HG03103 (cell line): ENCODE results near the gene ABO.
"Not testable (repeated sequence)": the region's sequence is repeated elsewhere in the genome, so short reads cannot be mapped to it uniquely, and the experiment has no call there.

ENCODE experiments used
- ATAC-seq: cut with Tn5 transposase; IDR thresholded peaks from one replicate; pipeline ENCODE4 v1.9.1; 2021; ENCODE audit warnings: low read depth; ENCODE audit not compliant: unreplicated experiment

The ABO gene

DNA sequence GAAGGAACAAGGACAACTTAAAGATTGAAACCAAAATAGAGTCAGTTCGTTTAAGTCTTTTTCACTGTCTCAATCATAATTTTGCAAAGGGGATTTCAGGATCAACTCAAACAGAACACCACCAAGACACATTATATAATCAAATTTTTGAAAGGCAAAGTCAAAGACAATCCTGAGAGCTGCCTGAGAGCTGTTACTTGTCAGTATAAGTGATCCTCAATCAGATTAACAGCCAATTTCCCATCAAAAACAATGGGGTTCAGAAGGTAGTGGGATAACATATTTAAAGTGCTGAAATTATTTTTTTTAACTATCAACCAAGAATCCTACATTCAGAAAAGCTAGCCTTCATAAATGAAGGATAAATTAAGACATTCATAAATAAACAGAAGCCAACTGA lies 19.3 kb upstream of the ABO start:
- no peak for ATAC-seq

GRCh38 chr9:133290751-133291302 lies 15.8 kb upstream of the ABO start:
- no peak for ATAC-seq

GRCh38 chr9:133286523-133286922 lies 11.5 kb upstream of the ABO start:
- ATAC-seq: no peak

- no peak for ATAC-seq
Measured at GRCh38 chr9:133285252-133285775, 10.3 kb upstream of the ABO start.

- no peak for ATAC-seq
Measured at GRCh38 chr9:133284362-133284761, 9.4 kb upstream of the ABO start.

DNA sequence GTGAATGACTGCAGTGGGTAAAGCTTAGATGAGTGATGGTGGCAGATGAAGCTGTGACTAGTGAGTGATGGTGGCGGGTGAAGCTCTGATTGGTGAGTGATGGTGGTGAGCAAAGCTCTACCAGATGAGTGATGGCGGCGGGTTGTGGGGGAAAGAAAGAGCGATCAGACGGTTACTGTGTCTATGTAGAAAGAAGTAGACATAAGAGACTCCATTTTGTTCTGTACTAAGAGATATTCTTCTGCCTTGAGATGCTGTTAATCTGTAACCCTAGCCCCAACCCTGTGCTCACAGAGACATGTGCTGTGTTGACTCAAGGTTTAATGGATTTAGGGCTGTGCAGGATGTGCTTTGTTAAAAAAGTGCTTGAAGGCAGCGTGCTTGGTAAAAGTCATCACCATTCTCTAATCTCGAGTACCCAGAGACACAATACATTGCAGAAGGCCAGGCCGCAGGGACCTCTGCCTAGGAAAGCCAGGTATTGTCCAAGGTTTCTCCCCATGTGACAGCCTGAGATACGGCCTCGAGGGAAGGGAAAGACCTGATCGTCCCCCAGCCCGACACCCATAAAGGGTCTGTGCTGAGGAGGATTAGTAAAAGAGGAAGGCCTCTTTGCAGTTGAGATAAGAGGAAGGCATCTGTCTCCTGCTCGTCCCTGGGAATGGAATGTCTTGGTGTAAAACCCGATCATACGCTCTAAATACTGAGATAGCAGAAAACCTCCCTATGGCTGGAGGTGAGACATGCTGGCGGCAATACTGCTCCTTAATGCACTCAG lies 8.4 kb upstream of the ABO start:
- not testable (repeated sequence) for ATAC-seq

- ATAC-seq: no peak
Measured at GRCh38 chr9:133282464-133283238, 7.7 kb upstream of the ABO start.

DNA sequence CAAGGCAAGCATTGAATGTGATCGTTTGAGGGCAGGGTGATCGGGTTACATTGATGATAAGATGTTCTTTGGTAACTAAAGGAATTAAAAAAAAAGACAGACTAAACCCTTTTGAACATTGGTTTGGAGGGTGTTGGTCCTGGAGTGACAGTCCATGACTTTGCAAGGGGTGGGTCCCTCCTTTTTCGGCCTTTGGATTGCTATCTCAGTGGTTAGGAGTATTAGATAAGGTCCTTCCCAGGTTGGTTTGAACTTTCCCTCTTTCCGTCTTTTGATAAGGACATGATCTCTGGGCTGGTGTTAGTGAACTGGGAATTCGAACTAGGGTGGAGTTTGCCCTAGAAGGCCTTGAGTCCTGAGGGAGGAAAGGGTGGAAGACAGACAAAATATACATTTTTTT lies 5.4 kb upstream of the ABO start:
- ATAC-seq: no peak

DNA sequence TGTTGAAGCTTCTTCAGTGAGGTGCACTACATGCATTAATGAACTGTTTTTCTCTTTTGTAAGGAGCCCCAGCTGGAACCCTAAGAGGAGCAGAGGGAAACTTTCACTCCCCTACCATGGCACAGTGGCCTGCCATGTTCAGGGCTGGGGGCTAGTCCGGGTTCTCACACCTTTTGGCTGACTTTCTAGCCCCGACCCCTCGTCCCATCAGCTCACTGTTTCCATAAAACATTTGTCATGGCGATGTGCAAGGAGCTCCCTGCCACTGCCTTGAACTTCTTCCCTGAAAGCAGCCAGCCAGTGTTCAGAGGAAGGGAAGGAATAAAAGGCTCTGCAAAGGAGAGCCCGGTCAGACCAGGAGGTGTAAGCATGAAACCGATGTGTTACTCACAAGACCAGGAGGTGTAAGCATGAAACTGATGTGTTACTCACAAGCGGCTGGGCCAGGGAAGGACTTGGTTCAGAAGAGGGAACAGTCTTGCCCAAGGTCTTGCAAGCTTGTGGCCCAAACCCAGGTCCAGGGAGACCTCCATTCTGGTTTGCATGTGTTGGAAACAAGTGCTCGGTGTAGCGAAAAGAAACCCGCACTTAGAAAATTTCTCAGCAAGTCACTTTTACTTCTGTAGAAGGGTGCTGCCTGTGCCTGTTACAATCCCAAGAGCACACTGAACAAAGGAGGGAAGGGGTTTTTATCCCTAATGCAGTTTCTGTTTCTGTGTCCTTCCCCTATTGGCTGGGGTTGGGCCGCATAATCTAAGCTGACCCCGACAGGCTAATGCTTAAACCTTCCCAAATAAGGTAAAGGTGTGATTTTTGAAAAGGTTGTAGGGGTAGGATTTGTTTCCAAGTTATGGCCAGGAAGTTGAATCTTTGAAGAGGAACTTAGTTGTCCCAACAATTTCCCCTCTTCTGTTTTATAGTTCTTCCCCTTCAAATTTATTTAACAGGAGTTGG lies 3.4 kb upstream of the ABO start:
- ATAC-seq: no peak

- ATAC-seq: no peak
Measured at GRCh38 chr9:133277467-133277866, 2.5 kb upstream of the ABO start.

DNA sequence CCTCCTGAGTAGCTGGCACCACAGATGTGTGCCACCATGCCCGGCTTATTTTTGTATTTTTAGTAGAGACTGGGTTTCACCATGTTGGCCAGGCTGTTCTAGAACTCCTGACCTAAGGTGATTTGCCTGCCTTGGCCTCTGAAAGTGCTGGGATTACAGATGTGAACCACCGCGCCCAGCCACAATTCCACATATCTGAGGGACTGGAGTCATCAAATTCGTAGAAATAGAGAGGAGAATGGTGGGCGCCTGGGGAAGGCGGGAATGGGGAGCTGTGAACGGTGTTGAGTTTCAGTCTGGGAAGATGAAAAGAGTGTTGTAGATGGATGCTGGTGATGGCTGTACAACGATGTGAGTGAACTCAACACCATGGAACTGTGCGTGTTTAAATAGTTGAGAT lies 1.9 kb upstream of the ABO start:
- ATAC-seq: no peak

DNA sequence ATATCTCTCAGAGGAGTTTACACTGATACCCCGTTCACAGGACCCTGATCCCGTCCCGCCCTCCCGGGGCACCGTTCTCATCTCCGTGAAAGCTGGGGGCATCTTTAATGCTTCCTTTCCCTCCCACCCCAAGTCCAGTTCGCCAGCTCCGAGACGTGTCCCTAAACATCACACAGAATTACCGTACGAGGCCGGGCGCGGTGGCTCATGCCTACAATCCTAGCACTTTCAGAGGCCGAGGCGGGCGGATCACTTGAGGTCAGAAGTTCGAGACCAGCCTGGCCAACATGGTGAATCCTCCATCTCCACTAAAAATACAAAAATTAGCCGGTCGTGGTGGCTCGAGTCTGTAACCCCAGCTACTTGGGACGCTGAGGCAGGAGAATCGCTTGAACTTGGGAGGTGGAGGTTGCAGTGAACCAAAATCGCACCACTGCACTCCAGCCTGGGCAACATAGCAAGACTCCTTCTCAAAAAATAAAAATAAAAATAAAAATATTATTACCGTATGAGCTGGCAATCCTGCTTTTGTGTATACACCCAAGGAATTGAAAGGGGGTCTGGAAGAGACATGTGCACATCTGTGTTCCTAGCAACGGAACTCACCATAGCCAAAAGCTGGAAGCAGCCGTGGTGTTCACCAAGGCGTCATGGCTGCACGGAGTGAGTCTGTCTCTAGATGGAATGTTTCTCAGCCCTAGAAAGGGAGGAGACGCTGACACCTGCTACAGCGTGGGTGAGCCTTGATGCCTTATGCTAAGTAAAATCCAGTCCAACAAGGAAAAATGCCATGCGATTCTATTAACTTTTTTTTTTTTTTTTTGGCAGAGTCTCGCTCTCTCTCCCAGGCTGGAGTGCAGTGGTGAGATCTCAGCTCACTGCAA lies 1.2 kb upstream of the ABO start:
- no peak for ATAC-seq

DNA sequence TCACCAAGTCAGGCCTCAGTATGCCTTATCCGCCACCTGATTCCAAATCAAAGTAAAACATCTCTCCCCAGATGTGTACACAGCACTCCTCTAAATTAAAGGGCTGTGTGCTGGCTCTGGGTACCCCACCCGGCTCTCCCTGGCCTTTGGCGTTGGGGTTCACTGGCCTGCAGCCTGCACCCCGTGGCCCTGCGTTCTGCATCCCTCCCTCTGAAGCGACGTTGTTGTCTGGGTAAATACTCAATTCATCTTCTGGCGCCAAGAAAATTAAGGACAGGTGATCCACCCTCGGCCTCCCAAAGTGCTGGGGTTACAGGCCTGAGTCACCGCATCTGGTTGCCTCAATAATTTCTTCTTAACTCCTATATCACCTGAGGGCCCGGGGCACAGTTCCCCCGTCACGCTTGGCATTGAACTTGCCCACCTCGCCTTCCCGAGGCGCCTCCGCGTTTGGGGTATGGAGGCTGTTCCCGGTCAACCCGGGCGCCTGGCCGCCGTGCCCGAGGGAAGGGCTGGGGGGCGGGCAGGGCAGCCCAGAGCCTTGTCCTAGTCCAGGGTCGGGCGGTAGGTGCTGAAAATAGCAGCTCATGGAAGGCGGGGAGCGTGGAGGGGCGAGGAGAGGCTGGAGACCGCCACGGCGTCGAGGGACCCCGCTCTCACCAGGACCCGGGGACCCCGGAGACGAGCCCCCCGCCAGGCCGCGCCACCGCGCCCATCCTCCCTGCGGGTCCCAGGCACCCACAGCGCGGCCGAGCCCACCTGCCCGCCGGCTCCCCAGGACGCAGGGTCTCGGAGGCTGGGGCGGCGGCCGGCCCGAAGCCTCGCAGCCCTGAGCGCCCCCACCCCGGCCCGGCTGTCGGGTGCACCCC lies 531 bp downstream of the ABO start:
- no peak for ATAC-seq

DNA sequence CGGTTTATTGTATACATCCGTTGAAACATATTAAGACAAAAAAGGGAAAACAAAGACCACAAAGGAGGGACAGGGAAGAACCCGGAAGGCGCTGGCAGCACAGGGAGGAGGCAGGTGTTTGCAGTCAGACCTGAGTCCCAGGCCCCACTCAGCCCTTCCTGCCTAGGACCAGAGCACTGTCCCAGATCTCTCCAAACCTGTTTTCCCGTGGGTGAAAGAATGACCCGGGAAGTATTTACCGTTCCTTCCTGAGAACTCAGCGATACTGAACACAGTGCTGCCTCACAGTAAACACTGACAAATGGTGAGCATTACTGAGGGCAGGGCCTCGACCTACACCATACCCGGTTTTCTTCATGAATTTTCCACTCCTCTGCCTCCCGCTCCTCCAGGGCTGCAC lies 1.2 kb downstream of the ABO start:
- no peak for ATAC-seq

DNA sequence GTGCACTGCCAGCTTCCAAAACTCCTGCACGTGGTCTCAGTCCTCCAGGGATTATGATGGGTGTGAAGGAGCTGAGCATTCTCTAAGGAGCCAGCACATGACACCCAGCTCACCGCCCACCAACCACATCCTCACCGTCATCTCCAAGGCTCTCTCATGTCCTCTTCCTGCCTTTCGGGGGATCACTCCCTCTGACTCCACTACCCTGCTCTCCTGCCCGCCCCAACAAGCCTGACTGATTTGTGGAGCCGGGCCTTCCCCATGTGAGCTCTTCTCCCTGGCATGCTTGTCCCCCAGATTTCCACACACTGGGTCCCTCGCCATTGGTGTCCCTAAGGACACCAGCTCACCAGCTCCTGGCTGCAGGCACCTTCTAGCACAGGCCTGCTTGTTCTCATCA lies 1.9 kb downstream of the ABO start:
- no peak for ATAC-seq

- no peak for ATAC-seq
Measured at GRCh38 chr9:133269537-133270362, 5.3 kb downstream of the ABO start.

- not testable (repeated sequence) for ATAC-seq
Measured at GRCh38 chr9:133269136-133269535, 5.9 kb downstream of the ABO start.
